GM20431 (cell line): ENCODE data around the gene QRICH2.
"Not testable (repeated sequence)": the region's sequence is repeated elsewhere in the genome, so short reads cannot be mapped to it uniquely, and the experiment has no call there.

Source experiments
- in situ Hi-C: fragments of 300-500 bp; cut with MseI, MboI; formaldehyde crosslinking; loops from one replicate; pipeline ENCODE4 v1.15.0; 2020; ENCODE audit warnings: low sequenced_read_pairs; ENCODE audit not compliant: unreplicated experiment

The QRICH2 gene

DNA sequence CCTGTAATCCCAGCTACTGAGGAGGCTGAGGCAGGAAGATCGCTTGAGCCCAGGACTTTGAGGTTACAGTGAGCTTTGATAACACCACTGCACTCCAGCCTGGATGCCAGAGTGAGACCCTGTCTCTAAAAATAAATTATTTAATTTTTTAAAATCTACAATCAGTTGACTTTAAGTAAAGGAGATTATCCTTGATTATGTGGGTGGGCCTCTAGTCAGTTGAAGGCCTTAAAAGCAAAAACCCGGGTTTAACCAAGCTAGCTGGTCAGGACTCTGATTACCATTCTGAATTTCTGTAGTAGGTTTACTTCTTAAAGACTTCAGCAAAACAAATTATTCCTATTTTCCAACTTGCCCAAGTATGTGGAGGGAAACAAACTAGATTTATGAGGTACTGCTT is 72.2 kb downstream of the QRICH2 start:
- in situ Hi-C loops = no loop called here

DNA sequence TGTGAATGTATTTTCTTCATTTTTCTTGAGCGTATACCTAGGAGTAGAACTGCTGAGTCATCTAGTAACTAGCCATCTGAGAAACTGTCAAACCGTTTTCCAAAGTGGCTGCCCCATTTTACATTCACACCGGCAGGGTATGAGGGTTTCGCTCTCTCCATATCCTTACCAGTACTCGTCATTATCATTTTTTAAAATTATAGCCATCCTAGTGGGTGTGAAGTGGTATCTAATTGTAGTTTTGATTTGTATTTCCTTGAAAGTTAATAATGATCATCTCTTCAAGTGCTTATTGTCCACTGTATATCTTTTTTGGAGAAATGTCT is 73.8 kb downstream of the QRICH2 start:
- in situ Hi-C loops = no loop called here

GRCh38 chr17:76233588-76234353 is 74.3 kb downstream of the QRICH2 start:
- in situ Hi-C loops = no loop called here

GRCh38 chr17:76232342-76232741 is 75.7 kb downstream of the QRICH2 start:
- in situ Hi-C loops = no loop called here

DNA sequence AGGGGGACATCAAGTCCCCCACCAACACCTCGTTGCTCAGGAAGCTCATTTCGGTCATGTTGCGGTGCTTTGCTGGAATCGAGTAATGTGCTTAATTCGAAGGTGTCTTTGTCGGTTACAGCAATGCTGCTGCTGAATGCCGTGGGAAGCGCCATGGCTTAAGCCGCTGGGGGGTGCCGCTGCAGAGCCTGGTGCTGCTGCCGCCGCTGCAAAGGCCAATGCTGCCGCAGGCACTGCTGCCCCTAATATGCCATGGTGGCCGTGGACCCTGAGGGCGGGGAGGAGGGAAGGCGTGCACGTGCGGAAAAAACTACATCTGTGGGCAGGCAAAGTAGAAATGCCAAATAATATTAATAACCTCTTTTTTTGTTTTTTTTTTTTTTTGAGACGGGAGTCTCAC is 81.3 kb downstream of the QRICH2 start:
- in situ Hi-C loops = not testable (repeated sequence)

DNA sequence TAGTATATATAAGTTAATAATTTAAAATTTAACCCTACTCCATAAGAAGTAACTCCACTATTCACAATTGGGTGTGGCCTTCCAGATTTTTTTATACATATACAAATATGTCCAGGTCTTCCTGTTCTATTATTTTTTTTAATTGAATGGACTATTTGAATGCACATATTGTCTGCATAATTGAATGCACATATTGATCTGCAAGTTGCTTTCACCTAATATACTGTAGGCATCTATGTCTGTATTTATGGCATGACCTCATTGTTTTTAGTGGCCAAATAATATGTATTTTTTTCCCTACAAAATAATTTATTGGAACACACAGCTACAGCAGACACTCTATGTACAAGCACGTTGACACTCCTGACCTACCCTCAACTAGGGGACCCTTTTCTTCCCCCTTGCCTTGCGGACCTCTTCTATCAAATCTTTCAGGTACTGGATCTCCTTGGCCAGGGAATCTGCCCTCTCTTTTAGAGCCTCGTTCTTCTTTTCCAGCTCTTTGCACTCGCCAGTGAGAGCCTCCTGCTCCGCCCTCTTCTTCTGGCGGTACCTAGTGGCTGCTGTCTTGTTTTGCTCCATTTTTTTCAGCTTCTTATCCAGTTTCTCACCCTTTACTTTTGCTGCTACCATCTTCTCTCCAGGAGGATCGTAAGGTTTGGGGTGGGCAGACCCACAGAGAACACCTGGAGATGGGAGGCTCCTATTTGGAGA is 82.5 kb downstream of the QRICH2 start:
- in situ Hi-C loops = not testable (repeated sequence)
